Activated T-cell treated with anti-CD3 and anti-CD28 coated beads, Interleukin-2, amount 50 U/mL, for 24 hours (primary cell): ENCODE results near the gene GCG.

ENCODE experiments used
- DNase-seq: peaks from one replicate; pipeline ENCODE4 v3.0.0-alpha.2; 2020
- H3K27ac Mint-ChIP-seq: 2 replicates; pipeline ENCODE4 v1.8.0; 2020; ENCODE audit warnings: mild to moderate bottlenecking, mixed read lengths
- H3K27me3 Mint-ChIP-seq: 2 replicates; pipeline ENCODE4 v1.8.0; 2020; ENCODE audit warnings: mixed read lengths
- H3K36me3 Mint-ChIP-seq: 2 replicates; pipeline ENCODE4 v1.8.0; 2020; ENCODE audit warnings: low read depth, mixed read lengths
- H3K4me1 Mint-ChIP-seq: 2 replicates; pipeline ENCODE4 v1.8.0; 2020; ENCODE audit warnings: low read depth, mixed read lengths
- H3K4me3 Mint-ChIP-seq: 2 replicates; pipeline ENCODE4 v1.8.0; 2020; ENCODE audit warnings: mild to moderate bottlenecking, moderate library complexity, mixed read lengths
- H3K9me3 Mint-ChIP-seq: 2 replicates; pipeline ENCODE4 v1.8.0; 2020; ENCODE audit warnings: mixed read lengths

The GCG gene

GRCh38 chr2:162152147-162152546 lies at the start of gene GCG:
Gene GCG, minus strand, starts transcription at chr2:162152247. Its CDS starts 3,069 bp downstream, at chr2:162149178.
- H3K4me3 Mint-ChIP-seq = no peak within 1 kb of the TSS
- peaks cover 4% of the 10 kb centered on the region for H3K4me1 Mint-ChIP-seq
- H3K27me3 Mint-ChIP-seq = peaks cover 37% of the 10 kb centered on the region
- H3K36me3 Mint-ChIP-seq = no peaks in the 10 kb centered on the region
- H3K9me3 Mint-ChIP-seq = no peaks in the 10 kb centered on the region
- no peak within 1 kb of the TSS for H3K27ac Mint-ChIP-seq
- no peak for DNase-seq

GRCh38 chr2:162200636-162201035 lies 48.6 kb upstream of the GCG start:
- no peak for DNase-seq
- Mint-ChIP-seq H3K27ac (no peak overlapping the region), H3K27me3 (peaks cover 30% of the 10 kb centered on the region), H3K4me3 (no peak overlapping the region), H3K9me3 (no peaks in the 10 kb centered on the region), H3K4me1 (peaks cover 10% of the 10 kb centered on the region), H3K36me3 (no peaks in the 10 kb centered on the region)

- Mint-ChIP-seq H3K4me3 (no peak overlapping the region), H3K27me3 (peaks cover 35% of the 10 kb centered on the region), H3K9me3 (no peaks in the 10 kb centered on the region), H3K4me1 (peaks cover 10% of the 10 kb centered on the region), H3K36me3 (no peaks in the 10 kb centered on the region), H3K27ac (no peak overlapping the region)
- no peak for DNase-seq
These were observed 47.9 kb upstream of the GCG start for GRCh38 chr2:162199913-162200312.

DNA sequence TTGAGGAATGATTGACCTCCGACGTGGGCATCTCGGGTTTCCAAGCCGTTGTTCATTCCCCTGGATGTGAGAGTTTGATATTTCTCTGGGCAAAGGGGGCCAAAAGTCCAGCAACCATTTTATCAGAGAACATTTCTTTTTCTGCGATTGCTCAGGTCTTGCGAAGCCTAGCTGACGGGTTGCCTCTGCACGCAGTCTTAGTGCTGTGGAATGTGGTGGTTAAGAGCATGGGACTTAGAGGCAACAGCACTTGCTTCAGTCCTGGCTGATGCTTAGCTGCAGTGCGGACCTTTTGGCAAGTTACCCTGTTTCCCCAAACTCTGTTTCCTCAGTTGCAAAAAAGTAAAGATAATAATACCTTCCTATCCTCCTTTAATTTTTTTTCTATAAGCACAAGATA lies 46.2 kb upstream of the GCG start:
- peaks cover 10% of the 10 kb centered on the region for H3K4me1 Mint-ChIP-seq
- peaks cover 42% of the 10 kb centered on the region for H3K27me3 Mint-ChIP-seq
- H3K27ac Mint-ChIP-seq = no peak overlapping the region
- H3K9me3 Mint-ChIP-seq = no peaks in the 10 kb centered on the region
- H3K4me3 Mint-ChIP-seq = no peak overlapping the region
- DNase-seq = no peak
- H3K36me3 Mint-ChIP-seq = no peaks in the 10 kb centered on the region

DNA sequence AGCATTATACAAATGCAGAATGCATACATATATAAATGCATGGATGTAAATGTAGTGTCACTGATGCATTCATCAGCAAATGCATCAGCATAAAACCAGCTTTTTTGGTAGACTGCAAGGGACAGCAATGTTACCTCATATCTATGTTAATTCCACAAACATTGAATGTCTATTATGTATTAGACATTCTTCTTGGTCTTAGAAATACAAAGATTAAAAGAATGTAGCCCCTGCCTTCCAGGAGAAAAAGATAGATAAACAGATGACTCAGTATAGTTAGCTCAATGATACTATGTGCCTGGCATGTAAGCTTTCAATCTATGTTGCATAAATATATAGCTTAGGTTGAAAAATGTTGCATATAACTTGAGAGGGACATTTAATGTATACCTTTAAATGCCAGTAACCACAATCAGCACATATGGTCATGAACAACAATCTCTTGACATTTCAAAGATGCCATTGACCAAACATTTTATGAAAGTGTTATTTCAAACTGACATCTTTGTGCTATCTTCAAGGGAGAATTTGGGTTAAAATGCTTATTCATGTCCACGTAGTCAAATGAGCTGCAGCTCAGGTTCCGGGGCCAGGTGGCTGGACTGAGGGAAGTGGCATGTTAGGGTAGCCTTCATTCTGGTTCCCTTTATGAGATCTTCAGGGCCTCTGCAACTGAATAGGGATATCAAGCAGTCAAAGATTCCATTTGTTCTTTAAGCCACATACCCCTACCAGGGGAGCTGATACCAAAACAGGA lies 45.2 kb upstream of the GCG start:
- Mint-ChIP-seq H3K27me3 (peaks cover 52% of the 10 kb centered on the region), H3K4me1 (peaks cover 10% of the 10 kb centered on the region), H3K4me3 (no peak overlapping the region), H3K27ac (no peak overlapping the region), H3K9me3 (no peaks in the 10 kb centered on the region), H3K36me3 (no peaks in the 10 kb centered on the region)
- DNase-seq = no peak

GRCh38 chr2:162196638-162197037 lies 44.6 kb upstream of the GCG start:
- H3K4me1 Mint-ChIP-seq = peaks cover 10% of the 10 kb centered on the region
- H3K27me3 Mint-ChIP-seq = peaks cover 59% of the 10 kb centered on the region
- no peak overlapping the region for H3K27ac Mint-ChIP-seq

DNA sequence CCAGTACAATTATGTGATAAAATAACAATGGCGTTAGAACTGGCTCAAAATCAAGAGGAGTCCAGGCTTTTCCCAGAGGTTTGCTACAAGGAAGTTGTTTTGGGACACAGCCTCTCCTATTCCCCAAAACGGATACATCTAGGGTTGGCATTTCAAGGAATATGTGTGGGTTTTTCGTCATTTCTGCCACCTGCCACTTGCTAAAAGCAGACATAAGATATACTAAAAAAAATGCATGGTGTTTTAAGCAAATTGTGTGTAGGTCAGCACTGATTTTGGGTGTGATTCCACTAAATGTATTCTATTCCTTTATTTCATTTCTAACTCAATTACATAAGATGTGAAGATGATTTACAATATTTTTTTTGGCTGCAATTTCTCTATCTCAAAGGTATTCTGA lies 36.4 kb upstream of the GCG start:
- no peaks in the 10 kb centered on the region for H3K9me3 Mint-ChIP-seq
- H3K27ac Mint-ChIP-seq = no peak overlapping the region
- H3K36me3 Mint-ChIP-seq = no peaks in the 10 kb centered on the region
- peaks cover 25% of the 10 kb centered on the region for H3K27me3 Mint-ChIP-seq
- peaks cover 3% of the 10 kb centered on the region for H3K4me1 Mint-ChIP-seq
- no peak overlapping the region for H3K4me3 Mint-ChIP-seq
- DNase-seq = no peak

More at GRCh38 chr2:162196638-162197037, 44.6 kb upstream of the GCG start:
- no peaks in the 10 kb centered on the region for H3K9me3 Mint-ChIP-seq
- no peaks in the 10 kb centered on the region for H3K36me3 Mint-ChIP-seq
- no peak overlapping the region for H3K4me3 Mint-ChIP-seq
- no peak for DNase-seq

DNA sequence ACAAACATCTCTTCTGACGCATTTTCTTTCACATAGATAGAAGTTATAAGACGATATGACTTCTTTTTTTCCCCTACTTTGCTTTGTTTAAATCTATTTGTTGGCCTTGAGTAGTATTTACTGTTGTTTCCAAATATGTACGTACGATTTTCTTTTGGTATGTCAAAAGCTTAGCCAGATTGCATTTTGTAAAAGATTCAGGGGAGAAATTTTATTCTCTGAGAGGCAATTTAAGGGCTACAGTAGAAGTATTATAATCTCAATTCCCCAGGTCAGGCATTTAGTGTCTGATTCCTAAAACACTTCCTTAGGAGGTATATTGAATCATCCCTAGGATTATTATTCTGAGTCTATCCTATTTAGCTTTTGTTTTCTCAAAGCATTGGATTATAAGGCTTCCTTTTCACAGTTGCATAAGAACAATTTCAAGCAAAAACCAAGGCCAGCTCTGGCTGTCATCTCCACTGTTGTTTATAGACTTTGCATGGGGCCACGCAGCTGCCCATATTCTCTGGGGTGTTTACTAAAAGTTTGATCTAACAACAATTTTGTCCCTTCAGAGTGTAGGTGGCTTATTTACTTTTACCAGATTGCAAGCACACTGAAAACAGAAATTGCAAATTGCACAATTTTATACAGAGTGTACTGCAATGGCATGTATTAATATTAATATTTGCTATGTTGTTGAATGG lies 33.6 kb upstream of the GCG start:
- H3K27me3 Mint-ChIP-seq = peaks cover 6% of the 10 kb centered on the region
- H3K36me3 Mint-ChIP-seq = no peaks in the 10 kb centered on the region
- no peaks in the 10 kb centered on the region for H3K9me3 Mint-ChIP-seq
- no peak for DNase-seq
- H3K4me1 Mint-ChIP-seq = peaks cover 3% of the 10 kb centered on the region
- no peak overlapping the region for H3K4me3 Mint-ChIP-seq
- H3K27ac Mint-ChIP-seq = no peak overlapping the region

DNA sequence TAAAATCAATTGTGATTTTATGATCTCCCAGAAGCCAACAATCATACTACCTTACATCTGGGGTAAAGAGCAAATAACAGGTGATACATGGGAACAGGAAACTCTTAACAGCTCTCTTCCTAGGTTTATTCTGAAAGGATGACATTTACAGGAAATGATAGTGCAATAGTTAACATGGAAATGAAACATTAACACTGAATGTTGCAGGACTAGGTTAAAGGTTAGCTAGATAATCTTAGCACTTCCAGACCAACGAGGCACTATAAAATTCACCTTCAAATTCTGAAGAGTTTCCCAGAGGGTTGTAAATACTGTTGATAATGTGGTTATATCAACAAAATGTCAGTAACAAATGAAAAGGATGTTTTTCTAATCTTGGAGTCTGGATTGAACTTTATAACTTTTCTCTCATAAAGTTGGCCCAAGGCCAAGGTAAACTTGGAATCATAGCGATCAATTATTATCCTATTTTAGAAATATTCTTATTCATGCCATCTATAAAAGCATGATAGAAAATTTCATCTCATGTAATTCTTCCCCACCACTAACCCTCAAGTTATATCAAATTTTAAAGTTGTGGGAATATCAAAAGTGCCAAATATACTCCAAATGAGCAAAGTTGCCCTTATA lies 32.9 kb upstream of the GCG start:
- Mint-ChIP-seq H3K4me1 (peaks cover 3% of the 10 kb centered on the region), H3K9me3 (no peaks in the 10 kb centered on the region), H3K4me3 (no peak overlapping the region), H3K27me3 (peaks cover 6% of the 10 kb centered on the region), H3K36me3 (no peaks in the 10 kb centered on the region), H3K27ac (no peak overlapping the region)
- DNase-seq = no peak

GRCh38 chr2:162184359-162184758 lies 32.3 kb upstream of the GCG start:
- peaks cover 9% of the 10 kb centered on the region for H3K27me3 Mint-ChIP-seq
- no peaks in the 10 kb centered on the region for H3K9me3 Mint-ChIP-seq
- H3K36me3 Mint-ChIP-seq = no peaks in the 10 kb centered on the region
- no peak overlapping the region for H3K27ac Mint-ChIP-seq
- no peak for DNase-seq
- H3K4me1 Mint-ChIP-seq = peaks cover 3% of the 10 kb centered on the region
- no peak overlapping the region for H3K4me3 Mint-ChIP-seq

- Mint-ChIP-seq H3K4me1 (peaks cover 3% of the 10 kb centered on the region), H3K9me3 (no peaks in the 10 kb centered on the region), H3K4me3 (no peak overlapping the region), H3K27me3 (peaks cover 16% of the 10 kb centered on the region), H3K36me3 (no peaks in the 10 kb centered on the region), H3K27ac (no peak overlapping the region)
- no peak for DNase-seq
These were observed 30.3 kb upstream of the GCG start for GRCh38 chr2:162182395-162182794.

DNA sequence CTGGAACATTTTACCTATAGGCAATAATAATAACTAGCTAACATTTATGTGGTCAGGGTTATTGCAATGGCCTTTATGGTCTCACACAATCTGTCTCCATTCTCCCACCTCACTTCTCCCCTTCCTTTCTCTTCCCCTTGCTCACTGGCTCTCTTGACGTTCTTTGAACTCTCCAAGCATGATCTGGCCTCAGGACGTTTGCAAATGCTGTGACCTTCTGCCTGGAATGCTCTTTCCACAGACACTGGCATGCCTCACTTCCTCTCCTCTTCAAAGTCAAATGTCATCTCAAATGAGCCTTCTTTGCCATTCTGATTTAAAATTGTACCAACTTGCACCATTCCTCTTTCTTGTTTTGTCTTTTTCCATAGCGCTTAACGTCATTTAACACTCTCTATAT lies 25.3 kb upstream of the GCG start:
- Mint-ChIP-seq H3K27me3 (peaks cover 32% of the 10 kb centered on the region), H3K9me3 (no peaks in the 10 kb centered on the region), H3K36me3 (no peaks in the 10 kb centered on the region), H3K4me3 (no peak overlapping the region), H3K4me1 (peaks cover 7% of the 10 kb centered on the region), H3K27ac (no peak overlapping the region)
- DNase-seq = no peak

- Mint-ChIP-seq H3K27ac (no peak overlapping the region), H3K4me3 (no peak overlapping the region), H3K36me3 (no peaks in the 10 kb centered on the region), H3K27me3 (peaks cover 27% of the 10 kb centered on the region), H3K4me1 (peaks cover 10% of the 10 kb centered on the region), H3K9me3 (no peaks in the 10 kb centered on the region)
- no peak for DNase-seq
These were observed 23.7 kb upstream of the GCG start for GRCh38 chr2:162175714-162176113.

DNA sequence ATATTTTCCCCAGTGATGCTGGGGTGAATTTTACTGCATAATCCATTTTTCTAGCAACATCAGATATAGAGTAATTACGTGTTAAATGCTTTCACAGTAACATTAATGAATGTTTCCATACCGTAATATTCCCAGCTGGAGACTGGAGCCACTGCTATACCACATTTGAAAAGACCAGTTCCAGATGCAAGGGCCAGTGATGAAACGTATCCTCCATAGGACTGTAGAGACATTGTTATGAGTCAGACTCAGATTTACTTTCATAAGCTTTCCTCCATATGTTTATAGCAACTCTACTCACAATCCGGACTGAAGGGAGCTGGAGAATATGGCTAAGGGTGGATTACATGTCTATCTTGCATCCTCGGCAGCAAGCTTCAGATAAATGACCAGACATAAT lies 22.7 kb upstream of the GCG start:
- peaks cover 28% of the 10 kb centered on the region for H3K27me3 Mint-ChIP-seq
- no peak overlapping the region for H3K4me3 Mint-ChIP-seq
- H3K36me3 Mint-ChIP-seq = no peaks in the 10 kb centered on the region
- H3K27ac Mint-ChIP-seq = no peak overlapping the region
- peaks cover 10% of the 10 kb centered on the region for H3K4me1 Mint-ChIP-seq
- no peaks in the 10 kb centered on the region for H3K9me3 Mint-ChIP-seq
- DNase-seq = no peak

DNA sequence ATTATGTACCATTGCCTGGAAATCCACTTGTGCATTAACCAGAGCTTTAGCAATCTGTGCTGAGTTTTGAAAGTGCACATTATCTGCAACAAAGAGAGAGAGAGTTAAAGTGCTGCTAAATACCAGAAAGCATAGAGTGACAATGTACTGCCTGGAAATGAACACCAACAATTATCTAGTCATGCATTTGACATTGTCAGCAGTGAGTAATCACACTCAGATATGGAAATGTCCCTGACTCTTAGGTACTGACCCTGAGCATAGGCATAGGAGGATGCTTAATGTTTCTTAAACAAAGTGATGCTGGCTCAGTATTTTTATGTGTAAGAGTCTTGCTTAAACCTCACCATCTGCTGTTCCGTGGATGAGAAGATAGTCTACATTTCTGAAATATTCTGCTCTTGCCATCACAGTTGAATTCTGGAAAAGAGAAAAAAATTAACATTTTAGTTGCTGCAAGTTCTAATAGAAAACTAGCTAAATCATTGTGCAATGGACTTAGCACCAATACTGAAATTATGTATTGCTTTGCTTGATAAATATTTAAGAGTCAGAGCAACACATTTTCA lies 20.8 kb upstream of the GCG start:
- no peaks in the 10 kb centered on the region for H3K36me3 Mint-ChIP-seq
- no peak for DNase-seq
- no peak overlapping the region for H3K27ac Mint-ChIP-seq
- H3K27me3 Mint-ChIP-seq = peaks cover 26% of the 10 kb centered on the region
- H3K4me1 Mint-ChIP-seq = peaks cover 10% of the 10 kb centered on the region
- H3K4me3 Mint-ChIP-seq = no peak overlapping the region
- no peaks in the 10 kb centered on the region for H3K9me3 Mint-ChIP-seq
